Activated T-cell treated with anti-CD3 and anti-CD28 coated beads, Interleukin-2, amount 50 U/mL, for 72 hours (primary cell): ENCODE data around the gene ITSN1. TPM values are rescaled to one million over a fixed set of nuclear protein-coding genes. Genes with fewer than 3 reads are reported as not detected.
"Not testable (repeated sequence)": the region's sequence is repeated elsewhere in the genome, so short reads cannot be mapped to it uniquely, and the experiment has no call there.

Experiments used
- ATAC-seq, 2 donors: fragments of 150-1000 bp; cut with Tn5 transposase; replicated peaks in 1 of 2; 2 replicates each; pipeline ENCODE4 v1.10.0; 2021; ENCODE audit warnings: moderate library complexity in 2 of 2, mild to moderate bottlenecking in 1 of 2
- DNase-seq, 2 donors: peaks; one replicate each; pipeline ENCODE4 v3.0.0; 2021 to 2022; ENCODE audit warnings: mixed read lengths in 1 of 2
- H3K27ac Mint-ChIP-seq: one replicate; pipeline ENCODE4 v1.8.0; 2022; ENCODE audit warnings: mild to moderate bottlenecking, moderate library complexity, mixed read lengths
- H3K27me3 Mint-ChIP-seq: one replicate; pipeline ENCODE4 v1.8.0; 2022; ENCODE audit warnings: low read depth, mixed read lengths
- H3K36me3 Mint-ChIP-seq, 2 donors: one replicate each; pipeline ENCODE4 v1.8.0; 2022; ENCODE audit warnings: mixed read lengths in 2 of 2, mild to moderate bottlenecking in 1 of 2; ENCODE audit not compliant: insufficient read depth in 2 of 2
- H3K4me1 Mint-ChIP-seq: one replicate; pipeline ENCODE4 v1.8.0; 2022; ENCODE audit warnings: low read depth, mixed read lengths
- H3K4me3 Mint-ChIP-seq, 2 donors: one replicate each; pipeline ENCODE4 v1.8.0; 2022; ENCODE audit warnings: mild to moderate bottlenecking in 2 of 2, mixed read lengths in 2 of 2, moderate library complexity in 2 of 2
- H3K9me3 Mint-ChIP-seq, 2 donors: one replicate each; pipeline ENCODE4 v1.8.0; 2022; ENCODE audit warnings: mixed read lengths in 2 of 2
- total RNA-seq, 2 donors: library from RNA; stranded (reverse); gene quantifications; one replicate each; pipeline ENCODE4 v1.2.3, GENCODE V29; 2022

Gene ITSN1
- total RNA-seq = 1 to 10 TPM; 2.6 to 4.5 TPM

GRCh38 chr21:33642027-33642895 lies at the start of gene ITSN1:
TSS of gene ITSN1 (plus strand) at chr21:33642501. CDS start at chr21:33718829, 76,328 bp downstream.
- Mint-ChIP-seq H3K4me1 (peaks cover 6% of the 10 kb centered on the region), H3K4me3 (peak within 1 kb of the TSS; percentile 85 to 95), H3K27ac (peak within 1 kb of the TSS; percentile 93), H3K36me3 (peaks cover 0 to 2% of the 10 kb centered on the region in 2 donors), H3K27me3 (peaks cover 20% of the 10 kb centered on the region), H3K9me3 (no peaks in the 10 kb centered on the region)
- DNase-seq = peak; percentile 100
- peak; percentile 89 to 91 for ATAC-seq

DNA sequence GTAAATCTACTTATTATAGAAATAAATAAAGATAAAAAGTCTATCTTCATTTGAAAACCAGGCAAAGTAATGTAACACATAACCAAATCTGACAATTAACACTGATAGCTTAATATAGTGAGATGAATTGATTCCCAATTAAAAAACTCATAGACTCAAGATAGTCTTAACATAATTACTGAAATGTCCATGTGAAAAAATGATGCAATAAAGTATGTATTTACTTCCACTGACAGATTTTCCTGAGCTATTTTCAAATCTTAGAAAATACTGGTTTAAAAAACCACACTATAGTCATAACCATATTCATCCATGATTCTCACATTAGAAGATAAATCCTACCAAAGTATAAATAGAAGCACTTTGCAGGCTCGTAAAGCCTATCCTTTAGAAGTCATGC lies 44.2 kb upstream of the ITSN1 start:
- DNase-seq (no peak), ATAC-seq (no peak)
- no peak overlapping the region for H3K4me3 Mint-ChIP-seq
- H3K4me1 Mint-ChIP-seq = no peaks in the 10 kb centered on the region
- H3K36me3 Mint-ChIP-seq = peaks cover 5 to 14% of the 10 kb centered on the region in 2 donors
- H3K27me3 Mint-ChIP-seq = no peaks in the 10 kb centered on the region
- H3K9me3 Mint-ChIP-seq = no peaks in the 10 kb centered on the region
- H3K27ac Mint-ChIP-seq = no peak overlapping the region

DNA sequence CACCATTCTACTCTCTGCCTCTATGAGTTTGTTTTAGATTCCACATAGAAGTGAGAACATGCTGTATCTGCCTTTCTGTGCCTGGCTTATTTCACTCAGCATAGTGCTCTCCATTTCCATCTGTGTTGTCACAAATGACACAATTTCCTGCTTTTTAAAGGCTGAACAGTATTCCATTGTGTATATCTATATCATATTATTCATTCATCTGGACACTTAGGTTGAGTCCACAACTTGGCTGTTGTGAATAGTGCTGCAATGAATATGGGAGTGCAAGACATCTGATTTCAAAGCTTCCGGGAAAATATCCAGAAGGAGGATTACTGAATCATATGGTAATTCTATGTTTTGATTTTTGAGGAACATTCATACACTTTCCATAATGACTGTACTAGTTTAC lies 33.7 kb upstream of the ITSN1 start:
- Mint-ChIP-seq H3K4me3 (no peak overlapping the region), H3K27ac (no peak overlapping the region), H3K27me3 (no peaks in the 10 kb centered on the region), H3K36me3 (peaks cover 0 to 3% of the 10 kb centered on the region in 2 donors), H3K4me1 (no peaks in the 10 kb centered on the region), H3K9me3 (no peaks in the 10 kb centered on the region)
- ATAC-seq = no peak
- DNase-seq = no peak

DNA sequence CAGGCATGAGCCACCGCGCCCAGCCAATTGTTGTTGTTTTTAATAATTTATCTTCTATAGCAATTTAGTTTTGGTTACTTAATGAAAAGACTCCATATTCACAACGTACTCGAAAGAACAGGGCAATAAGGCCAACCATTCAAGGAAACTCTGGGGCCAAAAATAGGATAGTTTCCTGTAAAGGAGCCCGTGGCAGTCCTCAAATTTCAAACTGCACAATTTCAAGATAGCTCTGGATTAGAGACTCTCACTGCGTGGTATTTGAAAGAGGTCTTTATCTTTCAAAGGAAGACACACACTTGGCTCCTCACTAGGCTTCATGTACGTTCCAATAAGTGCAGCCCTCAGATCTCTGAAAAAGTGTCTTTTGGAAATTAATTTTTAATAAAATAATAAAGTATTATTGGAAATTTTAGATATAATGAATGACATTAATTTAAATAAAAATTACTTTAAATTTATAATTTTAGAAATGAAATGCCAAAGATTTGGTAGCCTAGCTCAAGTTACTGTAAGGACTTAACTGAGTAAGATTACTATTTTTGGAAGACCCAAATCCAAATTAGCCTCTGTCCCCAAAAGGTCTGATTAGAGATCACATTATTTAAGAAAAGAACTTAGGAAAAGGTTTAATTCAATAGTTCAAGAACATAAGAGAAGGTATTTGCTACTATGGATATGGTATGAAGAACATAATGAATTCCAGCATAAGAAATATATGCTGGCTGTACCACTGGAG lies 31.1 kb upstream of the ITSN1 start:
- Mint-ChIP-seq H3K4me3 (no peak overlapping the region), H3K27ac (no peak overlapping the region), H3K36me3 (peaks cover 0 to 5% of the 10 kb centered on the region in 2 donors), H3K9me3 (no peaks in the 10 kb centered on the region), H3K27me3 (no peaks in the 10 kb centered on the region), H3K4me1 (no peaks in the 10 kb centered on the region)
- no peak for DNase-seq
- ATAC-seq = no peak

- H3K27ac Mint-ChIP-seq, H3K9me3 Mint-ChIP-seq, DNase-seq, ATAC-seq, H3K4me1 Mint-ChIP-seq, H3K4me3 Mint-ChIP-seq, H3K27me3 Mint-ChIP-seq: not testable (repeated sequence)
- H3K36me3 Mint-ChIP-seq = peaks cover 0 to 11% of the 10 kb centered on the region in 2 donors
Measured at GRCh38 chr21:33617565-33617964, 24.7 kb upstream of the ITSN1 start.

DNA sequence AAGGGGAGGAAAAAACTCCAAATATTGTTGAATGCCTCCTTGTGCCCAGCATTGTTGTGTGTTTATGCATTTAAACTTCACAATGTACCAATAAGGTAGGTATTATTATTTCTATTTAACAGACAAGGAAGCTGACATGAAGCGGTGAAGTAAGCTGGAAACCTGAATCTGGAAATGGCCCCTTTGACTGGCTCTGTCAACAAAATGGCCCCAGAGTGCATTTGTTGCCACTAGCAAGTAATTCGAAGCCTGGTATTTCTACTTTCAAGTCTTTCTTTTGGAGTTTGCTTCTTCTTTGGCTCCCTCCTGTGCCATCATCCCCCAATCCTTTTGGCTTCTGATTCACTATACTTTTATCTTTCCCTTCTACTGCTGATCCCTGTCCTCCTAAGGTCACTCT lies 23.9 kb upstream of the ITSN1 start:
- H3K9me3 Mint-ChIP-seq = no peaks in the 10 kb centered on the region
- no peak overlapping the region for H3K4me3 Mint-ChIP-seq
- DNase-seq = no peak
- no peak for ATAC-seq
- no peaks in the 10 kb centered on the region for H3K27me3 Mint-ChIP-seq
- H3K27ac Mint-ChIP-seq = no peak overlapping the region
- H3K36me3 Mint-ChIP-seq = peaks cover 0 to 11% of the 10 kb centered on the region in 2 donors
- H3K4me1 Mint-ChIP-seq = no peaks in the 10 kb centered on the region

DNA sequence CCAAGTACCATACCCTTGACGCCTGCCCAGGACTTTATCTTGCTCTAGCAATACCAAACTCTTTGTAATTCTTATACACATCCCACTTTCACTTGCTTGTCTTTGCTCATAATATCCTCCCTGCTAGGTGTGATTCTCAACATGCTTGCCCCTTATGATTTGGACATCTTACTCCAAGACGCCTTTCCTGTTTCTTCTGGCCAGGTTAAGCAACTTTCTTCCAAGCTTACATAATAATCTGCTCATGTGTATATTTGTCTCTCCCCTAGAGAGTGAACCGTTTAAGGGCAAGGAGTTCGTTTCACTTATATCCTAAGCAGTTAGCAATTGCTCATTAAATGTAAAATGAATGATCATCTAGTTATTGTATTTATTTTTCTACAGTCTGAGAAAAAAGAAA lies 22.6 kb upstream of the ITSN1 start:
- ATAC-seq = no peak
- Mint-ChIP-seq H3K4me3 (no peak overlapping the region), H3K27ac (no peak overlapping the region), H3K4me1 (no peaks in the 10 kb centered on the region), H3K36me3 (peaks cover 0 to 11% of the 10 kb centered on the region in 2 donors), H3K27me3 (no peaks in the 10 kb centered on the region), H3K9me3 (no peaks in the 10 kb centered on the region)
- DNase-seq = no peak

DNA sequence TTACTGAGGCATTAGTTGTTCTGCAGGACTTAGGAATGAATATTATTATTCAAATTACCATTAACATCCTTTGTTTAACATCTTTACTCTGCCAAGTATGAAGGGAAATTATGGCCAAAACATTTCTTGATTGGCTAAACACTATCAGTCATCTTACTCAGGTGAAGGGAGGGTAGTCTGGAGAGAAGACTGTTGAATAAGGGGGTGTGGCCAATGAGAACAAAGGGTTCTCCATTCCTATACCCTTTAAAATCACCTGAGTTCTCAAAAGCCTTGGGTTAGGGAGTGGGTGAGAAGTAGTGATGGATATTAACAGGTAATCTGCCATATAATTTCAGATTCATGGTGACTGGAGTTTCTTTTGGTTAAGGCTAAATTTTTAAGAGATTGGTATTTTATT lies 20.0 kb upstream of the ITSN1 start:
- ATAC-seq (no peak), DNase-seq (no peak)
- H3K4me3 Mint-ChIP-seq = no peak overlapping the region
- H3K27me3 Mint-ChIP-seq = no peaks in the 10 kb centered on the region
- H3K36me3 Mint-ChIP-seq = peaks cover 0 to 7% of the 10 kb centered on the region in 2 donors
- no peak overlapping the region for H3K27ac Mint-ChIP-seq
- no peaks in the 10 kb centered on the region for H3K4me1 Mint-ChIP-seq
- H3K9me3 Mint-ChIP-seq = no peaks in the 10 kb centered on the region

GRCh38 chr21:33626151-33626550 lies 16.1 kb upstream of the ITSN1 start:
- not testable (repeated sequence) for H3K27me3 Mint-ChIP-seq, ATAC-seq, H3K4me1 Mint-ChIP-seq, H3K27ac Mint-ChIP-seq, DNase-seq, H3K9me3 Mint-ChIP-seq, H3K4me3 Mint-ChIP-seq, H3K36me3 Mint-ChIP-seq

DNA sequence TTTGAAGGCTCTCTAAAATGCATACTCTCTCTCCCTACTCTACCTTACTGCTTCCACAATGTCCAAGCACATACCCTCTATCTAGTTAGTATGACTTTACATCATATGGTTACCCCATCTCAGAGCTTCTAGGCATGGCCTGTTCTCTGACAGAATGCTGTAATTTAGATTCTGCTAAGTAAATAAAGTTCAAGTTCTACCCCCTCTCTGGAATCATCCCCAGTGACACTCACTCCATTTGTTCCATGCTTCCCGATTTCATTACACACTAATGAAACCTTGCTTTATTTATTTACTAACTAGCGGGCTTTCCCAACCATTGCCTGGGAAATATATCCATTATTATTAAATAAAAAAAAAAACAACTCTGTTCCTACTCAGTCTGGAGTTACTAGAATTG lies 8.0 kb upstream of the ITSN1 start:
- DNase-seq (no peak), ATAC-seq (no peak)
- H3K27ac Mint-ChIP-seq = no peak overlapping the region
- no peaks in the 10 kb centered on the region for H3K27me3 Mint-ChIP-seq
- no peak overlapping the region for H3K4me3 Mint-ChIP-seq
- no peaks in the 10 kb centered on the region for H3K9me3 Mint-ChIP-seq
- H3K4me1 Mint-ChIP-seq = peaks cover 5% of the 10 kb centered on the region
- H3K36me3 Mint-ChIP-seq = peaks cover 6% of the 10 kb centered on the region in 2 donors

GRCh38 chr21:33640697-33641351 lies 1.5 kb upstream of the ITSN1 start:
- H3K4me3 Mint-ChIP-seq = peak overlapping the region; percentile 82 to 95
- ATAC-seq (no peak), DNase-seq (peak in 1 of 2 donors; percentile 2)
- peak overlapping the region; percentile 93 for H3K27ac Mint-ChIP-seq
- peaks cover 0 to 2% of the 10 kb centered on the region in 2 donors for H3K36me3 Mint-ChIP-seq
- H3K4me1 Mint-ChIP-seq = peaks cover 6% of the 10 kb centered on the region
- H3K27me3 Mint-ChIP-seq = peaks cover 20% of the 10 kb centered on the region
- H3K9me3 Mint-ChIP-seq = no peaks in the 10 kb centered on the region

GRCh38 chr21:33641352-33642026 lies 812 bp upstream of the ITSN1 start, which contains the start of gene CRYZL1:
TSS of gene CRYZL1 (minus strand) at chr21:33641741. CDS start at chr21:33631551, 10,190 bp downstream.
- ATAC-seq (peak; percentile 83 to 84), DNase-seq (peak; percentile 100)
- Mint-ChIP-seq H3K9me3 (no peaks in the 10 kb centered on the region), H3K4me3 (peak within 1 kb of the TSS; percentile 82 to 95), H3K27me3 (peaks cover 20% of the 10 kb centered on the region), H3K27ac (peak within 1 kb of the TSS; percentile 93), H3K4me1 (peaks cover 6% of the 10 kb centered on the region), H3K36me3 (peaks cover 0 to 2% of the 10 kb centered on the region in 2 donors)
